Adrenal gland (tissue), 5 donors: ENCODE results near the gene CPO.

ENCODE experiments used
- CTCF ChIP-seq, 6 experiments: fragments of 450-650 bp in 4 of 6; fragments of 200-600 bp in 2 of 6; sonication (generic) in 1 of 6; IDR thresholded peaks; 1 replicate in 5 of 6; 2 replicates in 1 of 6; pipeline versions ENCODE4 v1.5.1 to v1.8.0; 2016 to 2021; ENCODE audit warnings: antibody characterized with exemption in 6 of 6, mild to moderate bottlenecking in 2 of 6, moderate library complexity in 1 of 6
- POLR2A ChIP-seq, 2 donors: fragments of 450-650 bp; IDR thresholded peaks; one replicate each; pipeline ENCODE4 v1.6.1; 2017; ENCODE audit warnings: antibody characterized with exemption in 2 of 2, mild to moderate bottlenecking in 2 of 2, moderate library complexity in 1 of 2
- donor health status: DM: no; HTN: no; CAD: no.

- TF ChIP-seq POLR2A (IDR thresholded peaks at IDR 0.05), result no peak
- no peak for TF ChIP-seq CTCF (IDR thresholded peaks at IDR 0.05)
Measured at GRCh38 chr2:206974551-206974950, 35.2 kb downstream of the CPO start.
